Endothelial cell of umbilical vein (primary cell): ENCODE results near the gene NCKAP5. TPM values are rescaled to one million over a fixed set of nuclear protein-coding genes. Genes with fewer than 3 reads are reported as not detected.

Experiments
- BruUV-seq: library from RNA; stranded (reverse); fragments of 400-500 nt; replicated peaks from 2 replicates; lab custom pipeline; 2021; lab: Mats Ljungman, UMichigan
- CTCF ChIA-PET: fragments of 300-600, 350-600 bp; sonication (Branson Sonifier 250); formaldehyde crosslinking; loops from one replicate; lab custom pipeline; 2021; ENCODE audit warnings: antibody characterized with exemption, inconsistent platforms; lab: Charles Lee
- POLR2A ChIA-PET: fragments of 300-600, 350-600 bp; sonication (Branson Sonifier 250); formaldehyde crosslinking; loops from one replicate; lab custom pipeline; 2021; ENCODE audit warnings: antibody characterized with exemption, inconsistent platforms; lab: Charles Lee
- DNase-seq: peaks from one replicate; pipeline ENCODE4 v3.0.0-alpha.2; 2011; ENCODE audit warnings: low read depth, low spot score
- FAIRE-seq: peaks from 2 replicates; lab custom pipeline; 2011; peaks lifted over from hg19 to GRCh38; lab: Jason Lieb, UNC
- H2AFZ ChIP-seq: 2 replicates; pipeline ENCODE4 v1.6.0; 2012; ENCODE audit warnings: low read depth, low read length, control low read depth, inconsistent platforms
- H3K27ac ChIP-seq: 2 replicates; pipeline ENCODE4 v1.5.1; 2011; ENCODE audit warnings: low read depth, mild to moderate bottlenecking, control low read depth, low read length, moderate library complexity; ENCODE audit not compliant: insufficient read depth
- H3K27me3 ChIP-seq, 2 experiments: 2 replicates each; pipeline versions ENCODE4 v1.6.0 to v1.6.1; 2011; ENCODE audit warnings: low read length in 2 of 2, mixed read lengths in 1 of 2; ENCODE audit not compliant: control insufficient read depth in 2 of 2, insufficient read depth in 2 of 2
- H3K36me3 ChIP-seq, 2 experiments: 2 replicates in 1 of 2; 3 replicates in 1 of 2; pipeline ENCODE4 v1.5.1; 2011; ENCODE audit warnings: low read length in 2 of 2, mild to moderate bottlenecking in 1 of 2, moderate library complexity in 1 of 2; ENCODE audit not compliant: control insufficient read depth in 2 of 2, insufficient read depth in 2 of 2; ENCODE audit errors: extremely low read depth in 1 of 2
- H3K4me1 ChIP-seq: 3 replicates; pipeline ENCODE4 v1.5.1; 2011; ENCODE audit warnings: mild to moderate bottlenecking, low read length; ENCODE audit not compliant: control insufficient read depth, insufficient read depth; ENCODE audit errors: extremely low read depth
- H3K4me2 ChIP-seq: 2 replicates; pipeline ENCODE4 v1.6.1; 2011; ENCODE audit warnings: low read length, control low read depth, mixed read lengths; ENCODE audit not compliant: insufficient read depth
- H3K4me3 ChIP-seq, 3 experiments: fragments of 200-600 bp in 1 of 3; sonication (generic), shearing (Covaris generic) in 1 of 3; replicated peaks in 1 of 3; 2 replicates each; pipeline ENCODE4 v1.5.1; 2011 to 2016; ENCODE audit warnings: control low read depth in 3 of 3, low read length in 3 of 3, mild to moderate bottlenecking in 2 of 3, inconsistent platforms in 1 of 3, low read depth in 1 of 3, moderate library complexity in 1 of 3; ENCODE audit not compliant: insufficient read depth in 1 of 3
- H3K79me2 ChIP-seq: 2 replicates; pipeline ENCODE4 v1.6.0; 2012; ENCODE audit warnings: low read length, inconsistent platforms; ENCODE audit not compliant: control insufficient read depth, insufficient read depth
- H3K9ac ChIP-seq: replicated peaks from 2 replicates; pipeline ENCODE3; 2011; ENCODE audit warnings: low read length, control low read depth; ENCODE audit not compliant: insufficient read depth; ENCODE audit errors: extremely low read depth
- H3K9me1 ChIP-seq: replicated peaks from 3 replicates; pipeline ENCODE4 v1.6.0; 2011; ENCODE audit warnings: mild to moderate bottlenecking, low read length; ENCODE audit not compliant: control insufficient read depth, insufficient read depth; ENCODE audit errors: extremely low read depth
- H3K9me3 ChIP-seq: replicated peaks from 2 replicates; pipeline ENCODE4 v1.5.1; 2012; ENCODE audit warnings: low read length, inconsistent platforms; ENCODE audit not compliant: control insufficient read depth, insufficient read depth
- H4K20me1 ChIP-seq: replicated peaks from 2 replicates; pipeline ENCODE3; 2011; ENCODE audit warnings: mild to moderate bottlenecking, low read length; ENCODE audit not compliant: control insufficient read depth, insufficient read depth; ENCODE audit errors: extremely low read depth
- EZH2 ChIP-seq: IDR thresholded peaks from 2 replicates; pipeline ENCODE4 v1.6.1; 2012; ENCODE audit warnings: borderline replicate concordance, low read depth, mild to moderate bottlenecking, moderate library complexity, low read length, inconsistent platforms; ENCODE audit not compliant: severe bottlenecking
- FOS ChIP-seq: IDR thresholded peaks from 2 replicates; pipeline ENCODE4 v1.6.1; 2011; ENCODE audit warnings: mild to moderate bottlenecking, low read length, moderate library complexity, borderline replicate concordance; ENCODE audit not compliant: insufficient read depth
- GATA2 ChIP-seq: IDR thresholded peaks from 2 replicates; pipeline ENCODE4 v1.7.0; 2011; ENCODE audit warnings: low read depth, mild to moderate bottlenecking, moderate library complexity, mixed read lengths, low read length; ENCODE audit not compliant: insufficient read length, insufficient read depth
- JUN ChIP-seq: IDR thresholded peaks from 2 replicates; pipeline ENCODE4 v1.6.1; 2011; ENCODE audit warnings: borderline replicate concordance, low read depth; ENCODE audit not compliant: insufficient read length, insufficient read depth
- MYC ChIP-seq: IDR thresholded peaks from one replicate; pipeline ENCODE4 v1.6.1; 2011; ENCODE audit warnings: mild to moderate bottlenecking, low read depth, low read length
- POLR2A ChIP-seq: IDR thresholded peaks from 2 replicates; pipeline ENCODE4 v1.6.1; 2012; ENCODE audit warnings: low read depth, mild to moderate bottlenecking, control low read depth, low read length
- POLR2AphosphoS5 ChIP-seq: IDR thresholded peaks from 2 replicates; pipeline ENCODE4 v1.6.1; 2012; ENCODE audit warnings: low read depth, mild to moderate bottlenecking, control low read depth, low read length, moderate library complexity; ENCODE audit not compliant: insufficient read depth
- dilution Hi-C: fragments of 300-500 bp; cut with MboI; formaldehyde crosslinking; loops from one replicate; pipeline ENCODE4 v1.15.0; 2019; ENCODE audit warnings: low sequenced_read_pairs; ENCODE audit not compliant: extremely low pct_ligation_motif_present
- intact Hi-C: fragments of 100-400 bp; cut with micrococcal nuclease; formaldehyde crosslinking; loops from one replicate; pipeline ENCODE4 v1.10.0; 2022
- polyA plus RNA-seq, 4 experiments: library from polyadenylated mRNA; depleted of rRNA in 3 of 4; stranded (reverse) in 3 of 4; unstranded in 1 of 4; fragments of >200 nt; gene quantifications; 2 replicates each; pipeline versions ENCODE4 v1.2.1 to v1.2.3, GENCODE V29; 2011 to 2012; ENCODE audit warnings: missing spikeins in 1 of 4
- total RNA-seq: library from RNA; stranded (reverse); gene quantifications from 2 replicates; pipeline ENCODE4 v1.2.3, GENCODE V29; 2021
- TF ChIP-seq, protein P1 (sequence below): IDR thresholded peaks from 2 replicates; pipeline ENCODE4 v1.6.1; 2011; ENCODE audit not compliant: insufficient read depth, insufficient read length
- TF ChIP-seq, protein P2 (sequence below), 2 donors: IDR thresholded peaks; 1 replicate in 1 of 2; 2 replicates in 1 of 2; pipeline ENCODE4 v1.5.1; 2011; ENCODE audit warnings: low read length in 2 of 2, mild to moderate bottlenecking in 2 of 2, moderate library complexity in 2 of 2, control low read depth in 1 of 2, inconsistent platforms in 1 of 2, low read depth in 1 of 2; ENCODE audit not compliant: insufficient read depth in 1 of 2; ENCODE audit errors: extremely low read depth in 1 of 2

Gene NCKAP5
- total and polyA plus RNA-seq, 2 donors (not counting 3 experiments of a cell fraction or from before 2014, with no cell fraction given): 0.47 to 3.3 TPM

DNA sequence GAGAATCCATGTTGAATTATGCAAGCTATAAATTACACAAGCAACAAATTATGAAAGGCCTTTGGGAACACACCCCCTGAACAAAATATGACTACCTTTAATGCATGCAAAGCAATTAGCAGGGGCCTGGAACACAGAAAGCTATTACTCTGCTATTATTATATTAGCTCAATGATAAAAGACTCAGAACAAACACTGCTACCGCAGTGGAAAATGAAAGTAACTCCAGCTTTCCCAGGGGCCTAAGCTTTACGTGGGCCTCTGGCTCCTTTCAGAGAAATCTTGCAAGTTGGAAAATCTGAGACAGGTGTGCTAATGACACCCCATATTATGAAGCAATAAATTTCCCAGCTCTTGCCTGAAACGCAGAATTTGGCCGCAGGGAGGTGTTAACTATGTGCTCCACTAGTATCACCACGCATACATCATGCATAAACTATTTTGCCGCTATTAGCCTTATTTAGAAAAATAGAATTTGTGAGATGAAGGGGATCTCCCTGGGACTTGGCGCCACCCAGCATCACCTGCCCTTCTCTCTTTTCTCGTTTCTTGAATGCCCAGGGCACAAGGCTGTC is 576.7 kb downstream of the NCKAP5 start:
- CTCF ChIA-PET: no interaction called here
- no peaks in the 10 kb centered on the region for H3K9me1 ChIP-seq
- H3K4me2 ChIP-seq: no peak overlapping the region
- FAIRE-seq: no peak
- H3K27me3 ChIP-seq: no peaks in the 10 kb centered on the region
- no peaks in the 10 kb centered on the region for H3K4me1 ChIP-seq
- H4K20me1 ChIP-seq: no peaks in the 10 kb centered on the region
- dilution Hi-C loops: no loop called here
- H3K9ac ChIP-seq: no peak overlapping the region
- H3K9me3 ChIP-seq: no peaks in the 10 kb centered on the region
- H3K36me3 ChIP-seq: no peaks in the 10 kb centered on the region
- DNase-seq: no peak
- intact Hi-C loops: no loop called here
- TF ChIP-seq POLR2A (no peak), POLR2AphosphoS5 (no peak)
- H2AFZ ChIP-seq: no peak overlapping the region
- no TSS peak for BruUV-seq
- POLR2A ChIA-PET: no interaction called here
- H3K4me3 ChIP-seq: no peak overlapping the region
- no peak overlapping the region for H3K27ac ChIP-seq
- no peaks in the 10 kb centered on the region for H3K79me2 ChIP-seq

DNA sequence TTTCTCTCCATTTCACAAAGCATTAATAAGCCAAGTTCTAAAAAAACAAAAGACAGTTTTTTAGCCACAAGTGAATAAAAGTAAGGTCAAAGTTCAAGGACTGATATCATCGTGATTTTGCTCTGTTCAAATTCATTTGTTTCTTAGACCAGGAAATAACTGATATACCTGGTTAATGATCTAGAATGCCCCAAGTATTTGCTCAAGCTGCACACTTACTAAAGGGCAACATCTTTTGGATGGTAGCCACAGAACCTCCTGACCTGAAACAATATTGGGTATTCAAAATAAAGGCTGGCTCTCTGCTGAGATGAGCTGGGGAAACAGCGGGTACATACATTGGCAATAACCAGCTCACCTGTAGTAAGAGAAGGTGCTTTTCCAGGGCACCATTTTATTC is 583.5 kb downstream of the NCKAP5 start:
- FAIRE-seq (no peak), DNase-seq (no peak)
- ChIA-PET POLR2A (interaction anchor here (0.6 kb wide), 1 partner anchor 227 kb away, joined by 3 read pairs; no protein-coding TSS in a partner anchor), CTCF (no interaction called here)
- Histone ChIP-seq H3K9me3 (no peaks in the 10 kb centered on the region), H3K27me3 (no peaks in the 10 kb centered on the region), H3K4me2 (no peak overlapping the region), H3K9me1 (no peaks in the 10 kb centered on the region), H3K27ac (no peak overlapping the region), H3K36me3 (no peaks in the 10 kb centered on the region), H4K20me1 (no peaks in the 10 kb centered on the region), H3K4me3 (no peak overlapping the region), H3K9ac (no peak overlapping the region), H2AFZ (no peak overlapping the region), H3K79me2 (no peaks in the 10 kb centered on the region), H3K4me1 (no peaks in the 10 kb centered on the region)
- no TSS peak for BruUV-seq
- dilution Hi-C loops (no loop called here), intact Hi-C loops (no loop called here)
- TF ChIP-seq POLR2AphosphoS5 (no peak), POLR2A (no peak), GATA2 (no peak), MYC (no peak), FOS (no peak), EZH2 (no peak), JUN (no peak)
- TF ChIP-seq, protein P1, sequence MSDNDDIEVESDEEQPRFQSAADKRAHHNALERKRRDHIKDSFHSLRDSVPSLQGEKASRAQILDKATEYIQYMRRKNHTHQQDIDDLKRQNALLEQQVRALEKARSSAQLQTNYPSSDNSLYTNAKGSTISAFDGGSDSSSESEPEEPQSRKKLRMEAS: no peak
- TF ChIP-seq, protein P2, sequence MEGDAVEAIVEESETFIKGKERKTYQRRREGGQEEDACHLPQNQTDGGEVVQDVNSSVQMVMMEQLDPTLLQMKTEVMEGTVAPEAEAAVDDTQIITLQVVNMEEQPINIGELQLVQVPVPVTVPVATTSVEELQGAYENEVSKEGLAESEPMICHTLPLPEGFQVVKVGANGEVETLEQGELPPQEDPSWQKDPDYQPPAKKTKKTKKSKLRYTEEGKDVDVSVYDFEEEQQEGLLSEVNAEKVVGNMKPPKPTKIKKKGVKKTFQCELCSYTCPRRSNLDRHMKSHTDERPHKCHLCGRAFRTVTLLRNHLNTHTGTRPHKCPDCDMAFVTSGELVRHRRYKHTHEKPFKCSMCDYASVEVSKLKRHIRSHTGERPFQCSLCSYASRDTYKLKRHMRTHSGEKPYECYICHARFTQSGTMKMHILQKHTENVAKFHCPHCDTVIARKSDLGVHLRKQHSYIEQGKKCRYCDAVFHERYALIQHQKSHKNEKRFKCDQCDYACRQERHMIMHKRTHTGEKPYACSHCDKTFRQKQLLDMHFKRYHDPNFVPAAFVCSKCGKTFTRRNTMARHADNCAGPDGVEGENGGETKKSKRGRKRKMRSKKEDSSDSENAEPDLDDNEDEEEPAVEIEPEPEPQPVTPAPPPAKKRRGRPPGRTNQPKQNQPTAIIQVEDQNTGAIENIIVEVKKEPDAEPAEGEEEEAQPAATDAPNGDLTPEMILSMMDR (IDR thresholded peaks at IDR 0.05; ENCODE audit: extremely low read depth in 1 of 2, insufficient read depth in 1 of 2, low read depth in 1 of 2, low read length in 2 of 2): no peak
